GM10266 (cell line): Measurements from ENCODE around the gene NRXN3.

Experiments used
- DNase-seq: peaks from one replicate; pipeline ENCODE4 v3.0.0; 2012; ENCODE audit errors: extremely low spot score
- TF ChIP-seq, protein P1 (sequence below): IDR thresholded peaks from 2 replicates; pipeline ENCODE4 v1.5.1; 2012; ENCODE audit warnings: mild to moderate bottlenecking, low read depth; ENCODE audit not compliant: control insufficient read depth, insufficient read depth; ENCODE audit errors: missing control alignments

Gene NRXN3

GRCh38 chr14:78344290-78344689, 174.1 kb downstream of the NRXN3 start:
- TF ChIP-seq, protein P1, sequence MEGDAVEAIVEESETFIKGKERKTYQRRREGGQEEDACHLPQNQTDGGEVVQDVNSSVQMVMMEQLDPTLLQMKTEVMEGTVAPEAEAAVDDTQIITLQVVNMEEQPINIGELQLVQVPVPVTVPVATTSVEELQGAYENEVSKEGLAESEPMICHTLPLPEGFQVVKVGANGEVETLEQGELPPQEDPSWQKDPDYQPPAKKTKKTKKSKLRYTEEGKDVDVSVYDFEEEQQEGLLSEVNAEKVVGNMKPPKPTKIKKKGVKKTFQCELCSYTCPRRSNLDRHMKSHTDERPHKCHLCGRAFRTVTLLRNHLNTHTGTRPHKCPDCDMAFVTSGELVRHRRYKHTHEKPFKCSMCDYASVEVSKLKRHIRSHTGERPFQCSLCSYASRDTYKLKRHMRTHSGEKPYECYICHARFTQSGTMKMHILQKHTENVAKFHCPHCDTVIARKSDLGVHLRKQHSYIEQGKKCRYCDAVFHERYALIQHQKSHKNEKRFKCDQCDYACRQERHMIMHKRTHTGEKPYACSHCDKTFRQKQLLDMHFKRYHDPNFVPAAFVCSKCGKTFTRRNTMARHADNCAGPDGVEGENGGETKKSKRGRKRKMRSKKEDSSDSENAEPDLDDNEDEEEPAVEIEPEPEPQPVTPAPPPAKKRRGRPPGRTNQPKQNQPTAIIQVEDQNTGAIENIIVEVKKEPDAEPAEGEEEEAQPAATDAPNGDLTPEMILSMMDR = no peak
- DNase-seq = no peak

GRCh38 chr14:78345131-78345744, 175.1 kb downstream of the NRXN3 start:
- DNase-seq = no peak
- TF ChIP-seq, protein P1 = no peak

GRCh38 chr14:78346747-78347146, 176.6 kb downstream of the NRXN3 start:
- DNase-seq = no peak
- TF ChIP-seq, protein P1 = no peak

DNA sequence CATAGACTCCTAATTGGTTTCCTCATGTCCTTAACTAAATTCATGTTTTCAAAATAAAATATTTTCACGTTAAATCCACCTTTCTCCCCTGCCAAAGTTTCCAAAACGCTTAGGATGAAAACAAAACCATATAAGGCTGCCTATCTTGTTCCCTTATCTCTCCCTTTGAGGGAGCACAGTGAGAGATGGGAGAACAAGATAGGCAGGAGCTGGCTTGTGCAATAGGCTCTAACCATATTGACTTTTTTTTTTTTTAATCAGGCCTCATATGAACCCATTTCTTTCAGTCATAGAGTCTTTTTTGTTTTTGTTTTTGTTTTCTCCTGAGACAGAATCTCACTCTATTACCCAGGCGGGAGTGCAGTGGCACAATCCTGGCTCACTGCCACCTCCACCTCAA, 184.9 kb downstream of the NRXN3 start:
- DNase-seq = no peak
- TF ChIP-seq, protein P1 = no peak

- TF ChIP-seq, protein P1 = no peak
- DNase-seq = no peak
Observed at GRCh38 chr14:78356391-78356790, 186.2 kb downstream of the NRXN3 start.

DNA sequence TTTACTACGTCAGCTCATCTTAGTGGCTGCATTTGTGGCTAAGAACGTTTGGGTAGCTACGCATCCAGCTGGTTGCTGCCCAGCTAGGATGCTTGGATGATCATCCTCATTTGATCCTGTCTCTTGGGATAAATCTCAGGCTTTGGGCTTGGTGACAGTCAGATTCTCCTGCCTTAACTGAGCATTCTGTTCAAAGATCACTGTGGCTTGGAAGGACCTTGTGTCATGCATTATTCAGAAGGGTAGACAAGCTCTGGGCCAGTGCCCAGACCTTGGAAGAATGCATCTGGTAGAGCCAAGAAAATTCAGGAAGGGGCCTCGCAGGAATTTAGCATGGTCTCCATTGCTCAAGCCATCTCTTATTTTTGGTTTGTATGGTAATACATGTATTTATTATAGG, 188.4 kb downstream of the NRXN3 start:
- no peak for DNase-seq
- TF ChIP-seq, protein P1 = no peak

- TF ChIP-seq, protein P1 = no peak
- no peak for DNase-seq
Observed at GRCh38 chr14:78359581-78359980, 189.4 kb downstream of the NRXN3 start.
